GM21360 (cell line): ENCODE measurements around the gene SLC6A7.
"Not testable (repeated sequence)": the region's sequence is repeated elsewhere in the genome, so short reads cannot be mapped to it uniquely, and the experiment has no call there.

Experiments
- ATAC-seq: cut with Tn5 transposase; IDR thresholded peaks from one replicate; pipeline ENCODE4 v1.9.1; 2021; ENCODE audit warnings: mild to moderate bottlenecking, moderate library complexity; ENCODE audit not compliant: unreplicated experiment

The SLC6A7 gene

GRCh38 chr5:150215979-150216944, 26.4 kb downstream of the SLC6A7 start:
- ATAC-seq: no peak

- no peak for ATAC-seq
Observed at GRCh38 chr5:150217038-150217437, 27.2 kb downstream of the SLC6A7 start.

- peak; percentile 71 for ATAC-seq
Observed at GRCh38 chr5:150217873-150218692, 28.2 kb downstream of the SLC6A7 start.

GRCh38 chr5:150218693-150219035, 28.8 kb downstream of the SLC6A7 start:
- ATAC-seq: no peak

- ATAC-seq: no peak
Observed at GRCh38 chr5:150219142-150219541, 29.3 kb downstream of the SLC6A7 start.

- no peak for ATAC-seq
Observed at GRCh38 chr5:150219861-150220260, 30.0 kb downstream of the SLC6A7 start.

- ATAC-seq: no peak
Observed at GRCh38 chr5:150221471-150221870, 31.6 kb downstream of the SLC6A7 start.

- ATAC-seq: no peak
Observed at GRCh38 chr5:150222906-150223305, 33.0 kb downstream of the SLC6A7 start.

- ATAC-seq: no peak
Observed at GRCh38 chr5:150223474-150223873, 33.6 kb downstream of the SLC6A7 start.

GRCh38 chr5:150224483-150225027, 34.7 kb downstream of the SLC6A7 start:
- no peak for ATAC-seq

- ATAC-seq: no peak
Observed at GRCh38 chr5:150227036-150227435, 37.2 kb downstream of the SLC6A7 start.

GRCh38 chr5:150227606-150228273, 37.9 kb downstream of the SLC6A7 start:
- ATAC-seq: no peak

GRCh38 chr5:150229571-150229970, 39.7 kb downstream of the SLC6A7 start:
- ATAC-seq: no peak

GRCh38 chr5:150230842-150231241, 41.0 kb downstream of the SLC6A7 start:
- no peak for ATAC-seq

- ATAC-seq: not testable (repeated sequence)
Observed at GRCh38 chr5:150233706-150234105, 43.8 kb downstream of the SLC6A7 start.

GRCh38 chr5:150234576-150235499, 45.0 kb downstream of the SLC6A7 start:
- ATAC-seq: no peak

GRCh38 chr5:150235500-150235854, 45.6 kb downstream of the SLC6A7 start:
- ATAC-seq: no peak

GRCh38 chr5:150236313-150236712, 46.5 kb downstream of the SLC6A7 start:
- ATAC-seq: no peak

- no peak for ATAC-seq
Observed at GRCh38 chr5:150236981-150237754, 47.3 kb downstream of the SLC6A7 start.
